Measurements from ENCODE around the gene AARS2.

DNA sequence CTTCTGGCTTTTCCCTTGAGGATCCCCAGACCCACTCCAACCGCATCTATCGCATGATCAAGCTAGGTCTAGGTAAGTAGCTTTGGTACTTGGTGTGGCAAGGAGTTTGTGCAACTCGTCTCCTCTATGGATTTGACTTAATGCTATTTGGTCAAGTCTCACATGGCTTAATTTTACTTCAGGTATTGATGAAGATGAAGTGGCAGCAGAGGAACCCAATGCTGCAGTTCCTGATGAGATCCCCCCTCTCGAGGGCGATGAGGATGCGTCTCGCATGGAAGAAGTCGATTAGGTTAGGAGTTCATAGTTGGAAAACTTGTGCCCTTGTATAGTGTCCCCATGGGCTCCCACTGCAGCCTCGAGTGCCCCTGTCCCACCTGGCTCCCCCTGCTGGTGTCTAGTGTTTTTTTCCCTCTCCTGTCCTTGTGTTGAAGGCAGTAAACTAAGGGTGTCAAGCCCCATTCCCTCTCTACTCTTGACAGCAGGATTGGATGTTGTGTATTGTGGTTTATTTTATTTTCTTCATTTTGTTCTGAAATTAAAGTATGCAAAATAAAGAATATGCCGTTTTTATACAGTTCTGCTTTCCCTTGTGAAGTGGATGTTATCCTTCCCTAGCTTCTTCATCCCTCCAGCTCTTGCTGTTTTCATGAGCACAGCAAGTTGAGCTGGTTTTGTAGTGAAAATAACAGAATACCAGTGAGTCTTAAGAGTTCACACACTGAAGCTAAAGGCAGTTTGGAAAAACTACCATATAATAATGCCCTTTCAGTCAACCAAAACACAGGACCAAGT lies 59.6 kb downstream of the AARS2 start:
- TF ChIP-seq ZNF70 (CRISPR knock-in tag; IDR thresholded peaks at IDR 0.05) (no peak), ARNTL (CRISPR knock-in tag; IDR thresholded peaks at IDR 0.05; ENCODE audit: borderline replicate concordance, low read depth) (no peak), TCF4 (CRISPR knock-in tag; IDR thresholded peaks at IDR 0.05; ENCODE audit: borderline replicate concordance) (no peak), ZFP3 (CRISPR knock-in tag; IDR thresholded peaks at IDR 0.05) (no peak), ZFP30 (CRISPR knock-in tag; IDR thresholded peaks at IDR 0.05) (no peak), CREB5 (CRISPR knock-in tag; IDR thresholded peaks at IDR 0.05; ENCODE audit: low read depth) (no peak)

Data from SK-N-SH treated with all-trans-retinoic acid at 6 μM for 48 hours (cell line).